GM19324 (cell line): ENCODE data around the gene LRGUK.

Source experiments
- ATAC-seq: cut with Tn5 transposase; IDR thresholded peaks from one replicate; pipeline ENCODE4 v1.9.1; 2021; ENCODE audit warnings: mild to moderate bottlenecking, moderate library complexity; ENCODE audit not compliant: unreplicated experiment, low FRiP score

The LRGUK gene

DNA sequence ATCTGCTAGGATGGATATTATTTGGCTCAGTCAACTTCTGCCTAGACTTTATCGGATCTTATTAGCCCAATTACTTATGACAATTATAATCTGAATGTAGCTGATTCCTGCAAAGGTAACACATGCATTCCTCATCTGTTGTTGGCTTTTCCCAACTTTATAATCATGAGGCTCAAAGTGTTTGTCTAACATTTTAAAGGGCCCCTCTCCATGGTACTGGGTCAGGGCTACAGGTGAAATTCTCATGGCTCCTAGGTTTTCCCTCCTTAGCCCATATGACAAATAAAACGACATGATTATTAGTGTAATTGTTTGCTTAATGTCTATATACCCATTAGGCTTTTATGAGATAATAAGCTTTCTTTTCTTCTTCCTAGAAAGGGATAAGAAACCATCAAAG is 4.2 kb upstream of the LRGUK start:
- no peak for ATAC-seq

DNA sequence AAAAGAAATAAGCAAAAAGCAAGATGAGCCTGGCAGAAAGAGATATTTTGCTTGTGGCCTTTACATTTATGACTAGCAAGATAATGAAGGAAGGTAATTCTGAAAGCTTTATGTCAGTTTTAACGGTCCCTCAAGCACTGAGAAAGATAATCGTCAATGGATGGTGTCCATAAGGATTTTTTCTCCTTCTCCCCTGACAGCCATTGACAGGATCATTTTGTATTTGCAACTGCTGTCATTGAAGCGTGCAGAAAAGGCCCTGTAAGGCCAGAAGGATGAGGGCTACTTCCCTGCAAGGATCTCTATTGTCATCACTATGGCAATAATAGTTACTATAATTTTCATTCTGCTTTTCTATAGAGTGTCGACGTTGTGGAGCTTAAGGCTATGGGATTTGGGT is 994 bp upstream of the LRGUK start:
- no peak for ATAC-seq

DNA sequence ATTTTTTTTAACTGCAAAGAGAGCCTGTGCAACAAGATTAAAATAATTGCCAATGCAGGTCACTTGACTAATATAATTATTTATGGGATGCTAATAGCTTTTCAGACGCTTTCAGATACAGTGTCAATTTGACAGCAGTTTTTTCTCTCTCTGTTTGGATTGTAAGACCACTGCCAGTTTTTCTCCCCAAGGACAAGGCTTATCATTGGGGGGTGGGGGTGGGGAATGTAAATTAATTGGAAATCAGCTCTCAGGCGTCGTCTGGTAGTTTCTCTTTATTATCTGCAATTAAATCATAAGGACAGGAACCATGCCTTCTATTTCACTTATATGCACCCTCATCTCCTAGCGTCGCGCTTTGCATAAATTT is 559 bp upstream of the LRGUK start:
- no peak for ATAC-seq

DNA sequence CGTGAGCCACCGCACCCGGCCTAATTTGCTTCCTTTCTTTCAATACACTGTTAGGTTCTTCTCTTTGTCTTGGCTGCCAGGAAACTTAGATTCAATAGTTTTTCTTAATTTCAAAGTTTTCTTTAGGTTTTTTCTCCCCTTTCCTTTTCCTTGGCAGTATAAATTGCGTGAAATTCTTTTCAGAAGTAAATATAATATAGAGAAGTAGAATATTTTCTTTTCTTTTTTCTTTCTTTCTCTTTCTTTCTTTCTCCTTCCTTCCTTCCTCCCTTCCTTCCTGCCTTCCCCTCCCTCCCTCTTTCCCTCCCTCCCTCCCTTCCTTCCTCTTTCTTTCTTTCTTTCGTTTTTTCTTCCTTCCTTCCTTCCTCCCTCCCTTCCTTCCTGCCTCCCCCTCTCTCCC is 1.7 kb downstream of the LRGUK start:
- ATAC-seq = no peak

DNA sequence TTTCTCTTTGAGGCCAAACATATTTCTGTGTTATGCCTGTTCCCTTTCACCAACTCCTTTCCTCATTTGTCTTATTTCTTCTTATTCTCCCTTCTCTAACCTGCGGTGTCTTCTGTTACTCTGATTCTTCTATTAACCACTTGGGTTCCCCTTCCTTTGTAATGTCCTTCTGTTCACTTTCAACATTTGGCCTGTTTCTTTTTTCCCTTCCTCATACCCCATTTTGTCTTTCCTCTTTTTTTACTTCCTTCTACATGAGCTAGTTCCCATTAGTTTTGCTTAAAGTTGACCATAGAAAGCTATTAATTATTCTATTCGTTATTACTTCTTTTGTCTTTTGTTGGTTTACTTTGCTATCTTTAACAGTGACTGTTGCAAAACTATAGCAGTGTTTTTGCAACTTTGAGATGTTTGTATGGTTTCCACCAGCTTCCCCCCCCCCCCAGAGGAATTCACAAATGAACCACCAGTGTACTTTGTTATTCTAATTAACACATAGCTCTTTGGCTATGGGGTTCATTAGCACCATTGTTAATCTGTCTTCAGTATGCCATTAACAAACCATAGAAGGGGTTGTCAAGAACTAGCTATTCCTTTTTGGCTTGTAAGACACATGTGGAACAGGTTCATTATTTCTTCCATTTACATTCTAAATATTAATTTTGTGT is 2.9 kb downstream of the LRGUK start:
- no peak for ATAC-seq

DNA sequence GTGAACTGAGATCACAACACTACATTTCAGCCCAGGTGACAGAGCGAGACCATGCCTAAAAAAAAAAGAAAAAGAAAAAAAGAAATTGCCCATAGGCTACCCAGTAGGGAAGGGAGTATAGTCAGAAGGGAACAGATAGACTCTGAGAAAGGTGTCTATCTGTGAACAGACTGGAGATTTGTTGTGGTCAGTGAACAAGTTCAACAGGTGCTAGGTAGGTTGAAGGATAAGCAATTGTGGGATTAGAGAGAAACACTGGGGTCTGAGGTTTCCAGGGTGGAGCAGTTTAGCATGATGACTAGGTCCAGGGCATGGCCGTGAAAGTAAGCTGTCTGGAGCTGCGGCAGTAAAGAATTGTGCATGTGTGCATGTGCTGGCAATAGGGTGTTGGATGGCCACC is 6.9 kb downstream of the LRGUK start:
- no peak for ATAC-seq

DNA sequence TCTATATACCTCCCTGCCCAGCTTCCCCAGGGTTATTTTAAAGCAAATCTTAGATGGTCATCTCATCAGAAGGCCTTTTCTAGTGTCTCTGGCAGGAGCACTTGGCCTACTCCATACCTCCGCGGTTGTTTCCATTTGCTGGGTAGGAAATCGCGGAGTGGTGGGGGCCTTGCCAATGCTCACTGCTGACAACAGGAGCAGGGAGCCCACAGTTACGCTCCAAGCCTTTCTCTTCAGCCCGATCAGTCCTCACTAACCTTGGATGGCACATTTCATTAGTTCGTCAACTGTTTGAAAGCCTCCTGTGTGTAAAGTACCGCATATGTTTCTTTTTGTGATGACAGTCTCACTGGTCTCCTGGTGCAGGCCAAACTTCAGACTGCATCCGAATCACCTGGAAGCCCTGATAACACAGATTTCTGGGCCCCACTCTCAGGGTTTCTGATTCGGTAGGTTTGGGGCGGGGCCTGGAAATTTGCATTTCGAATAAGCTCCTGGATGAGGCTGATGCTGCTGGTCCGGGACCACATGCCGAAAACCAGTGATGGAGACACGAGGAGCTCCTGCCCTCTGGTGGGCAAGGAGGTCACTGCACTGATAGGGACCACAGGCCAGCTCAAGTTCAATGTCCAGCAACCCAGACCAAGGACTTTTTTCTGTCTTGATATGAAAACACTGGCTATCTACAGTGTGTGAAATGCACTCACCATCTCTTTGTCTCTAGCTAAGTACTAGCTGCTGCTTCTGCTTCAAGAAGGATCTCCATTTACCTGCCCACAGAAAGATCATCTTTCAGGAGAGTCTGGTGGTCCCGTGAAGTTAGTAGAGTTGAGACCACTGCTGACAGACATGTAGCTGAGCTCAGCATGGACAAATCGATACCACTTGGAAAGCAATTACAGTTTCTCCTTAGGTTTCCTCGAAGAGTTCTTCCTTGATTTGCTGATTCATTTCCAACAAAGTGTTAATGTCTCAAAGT is 14.0 kb downstream of the LRGUK start:
- ATAC-seq = no peak

DNA sequence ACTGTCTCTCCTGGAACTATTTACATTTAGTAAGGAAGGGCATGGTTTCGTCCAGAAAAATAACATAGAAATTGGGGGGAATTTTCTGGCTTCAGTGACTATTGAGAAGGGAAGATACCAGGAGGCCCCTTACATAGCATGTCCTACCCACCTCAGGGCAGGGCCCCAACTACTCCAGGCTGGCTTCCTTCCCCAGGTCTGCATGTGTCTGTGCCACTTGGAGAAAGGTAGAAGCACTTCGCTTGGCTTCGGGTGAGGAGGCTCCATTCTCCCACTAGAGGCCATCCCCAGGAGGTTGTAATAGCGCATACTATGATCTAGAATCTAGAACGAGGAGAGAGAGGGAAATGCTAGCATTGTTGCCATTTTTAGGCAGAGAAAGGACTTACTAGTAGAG is 14.7 kb downstream of the LRGUK start:
- no peak for ATAC-seq

DNA sequence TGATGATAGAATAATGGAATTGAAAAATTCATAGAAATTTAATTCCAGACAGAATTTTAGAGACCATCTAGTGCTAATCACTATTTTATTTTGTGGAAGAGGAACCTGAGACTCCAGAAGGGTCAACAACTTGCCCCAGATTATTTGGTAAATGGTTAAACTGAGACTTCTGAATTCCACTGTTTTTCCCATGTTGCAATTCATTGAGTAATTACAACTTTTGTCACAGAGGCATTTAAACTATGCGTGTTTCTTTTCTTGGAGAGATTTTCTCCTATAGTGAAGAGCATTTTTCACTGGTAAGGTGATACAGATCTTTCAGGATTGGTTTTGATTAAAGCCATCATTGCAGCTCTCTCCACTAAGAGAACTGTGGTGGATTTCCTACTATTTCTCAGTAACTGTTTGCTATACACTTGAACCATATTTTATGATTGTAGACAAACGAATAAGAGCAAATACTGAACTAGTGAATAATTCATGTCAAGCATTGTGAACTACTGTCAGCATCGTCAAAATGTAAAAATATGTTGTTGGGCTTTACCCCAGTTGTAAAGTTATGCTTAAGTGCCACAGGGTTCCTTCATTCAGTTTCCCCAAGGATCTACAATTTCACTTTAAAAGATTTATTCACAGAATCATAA is 26.5 kb downstream of the LRGUK start:
- no peak for ATAC-seq

DNA sequence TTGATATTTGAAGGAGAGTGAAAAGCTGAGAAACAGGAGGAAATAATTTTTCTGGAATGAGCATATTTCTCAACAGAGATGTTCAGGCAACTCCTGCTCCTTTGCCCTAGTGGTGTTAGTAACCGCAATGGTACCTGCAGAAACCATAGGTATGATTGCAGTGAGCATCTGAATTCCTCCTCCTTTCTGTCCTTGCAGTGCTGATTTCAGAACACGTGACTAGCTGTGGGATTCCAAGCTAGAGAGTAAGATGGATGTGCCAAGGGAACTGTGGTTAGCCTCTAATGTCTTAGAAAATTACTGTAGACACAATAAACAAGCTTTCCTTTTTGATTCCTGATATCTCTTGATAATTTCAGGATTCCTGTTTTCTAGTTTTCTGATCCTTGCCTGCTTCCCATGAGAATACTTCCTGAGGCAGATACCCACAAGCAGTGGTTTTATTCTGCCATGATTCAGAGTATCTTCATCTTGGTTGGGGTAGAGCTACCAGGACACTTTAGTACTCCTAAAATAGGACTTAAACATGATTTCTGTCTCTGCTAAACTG is 27.5 kb downstream of the LRGUK start:
- no peak for ATAC-seq

DNA sequence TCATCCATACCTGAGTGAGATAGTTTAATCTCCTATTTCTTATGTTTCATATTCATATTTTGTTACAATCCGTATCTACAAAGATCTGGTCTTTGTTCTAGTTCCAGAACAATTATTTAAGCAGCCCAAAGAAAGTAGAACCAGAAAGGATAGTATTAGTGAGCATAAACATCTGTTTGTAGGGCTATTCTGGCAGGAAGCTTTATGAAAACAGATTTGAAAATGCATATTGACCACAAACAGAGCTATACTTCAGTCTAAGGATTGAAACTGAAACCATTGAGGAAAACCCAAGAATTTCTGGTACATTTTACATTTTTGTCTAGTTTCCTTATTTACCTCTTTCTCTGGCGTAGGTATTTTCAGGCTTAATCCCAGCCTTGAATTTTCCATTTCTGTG is 28.1 kb downstream of the LRGUK start:
- no peak for ATAC-seq

DNA sequence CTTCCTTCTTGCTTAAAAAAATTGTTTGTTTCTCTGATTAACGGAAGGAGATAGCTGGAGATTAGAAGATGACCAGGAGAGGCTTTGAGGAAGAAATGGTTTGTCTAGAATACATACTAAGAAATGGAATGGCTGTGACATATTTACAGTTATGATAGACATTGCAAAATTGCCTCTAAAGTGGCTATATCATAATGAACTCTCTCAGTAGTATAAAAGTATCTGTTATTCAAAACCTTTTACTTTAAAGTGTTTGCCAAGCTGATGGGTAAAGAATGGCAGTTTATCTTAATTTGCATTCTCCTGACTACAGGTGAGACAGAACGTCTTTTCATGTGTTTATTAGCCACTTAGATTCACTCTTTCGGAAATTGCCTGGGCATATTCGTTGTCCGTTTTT is 28.7 kb downstream of the LRGUK start:
- no peak for ATAC-seq

DNA sequence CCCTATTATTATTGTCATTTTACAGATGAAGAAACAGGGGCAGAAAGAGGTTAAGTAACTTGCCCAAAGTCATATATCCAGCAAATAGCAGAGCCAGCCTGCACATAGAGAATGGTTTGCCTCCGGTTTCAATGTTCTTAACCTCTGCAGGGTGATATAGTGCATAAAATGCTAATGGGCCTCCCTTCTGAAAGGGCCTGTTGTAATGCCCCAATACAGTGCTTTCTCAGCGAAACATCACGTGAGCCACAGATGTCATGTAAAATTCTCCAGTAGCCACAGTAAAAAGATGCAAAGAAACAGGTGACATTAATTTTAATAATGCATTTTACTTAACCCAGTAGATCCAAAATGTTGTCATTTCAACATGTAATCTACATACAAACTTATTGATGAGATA is 38.1 kb downstream of the LRGUK start:
- no peak for ATAC-seq

DNA sequence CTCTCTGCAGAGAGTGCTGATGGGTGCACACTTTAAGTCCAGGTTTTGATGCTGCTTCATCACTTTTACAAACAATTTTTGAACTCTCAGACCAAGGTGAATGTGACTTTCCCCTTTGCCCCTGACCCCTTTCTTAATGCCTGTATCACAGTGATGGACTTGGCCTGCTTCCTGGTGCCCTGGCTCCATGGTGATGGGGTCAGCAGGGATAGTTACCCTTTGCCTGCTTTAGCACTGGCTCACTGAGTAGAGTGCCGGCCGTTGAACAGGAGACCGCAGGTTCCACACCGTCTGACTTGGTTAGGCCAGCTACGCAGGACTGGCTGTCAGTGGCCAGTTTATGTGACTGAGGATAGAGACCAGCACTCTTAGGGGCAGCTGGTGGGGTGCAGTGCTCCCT is 40.1 kb downstream of the LRGUK start:
- ATAC-seq = no peak

DNA sequence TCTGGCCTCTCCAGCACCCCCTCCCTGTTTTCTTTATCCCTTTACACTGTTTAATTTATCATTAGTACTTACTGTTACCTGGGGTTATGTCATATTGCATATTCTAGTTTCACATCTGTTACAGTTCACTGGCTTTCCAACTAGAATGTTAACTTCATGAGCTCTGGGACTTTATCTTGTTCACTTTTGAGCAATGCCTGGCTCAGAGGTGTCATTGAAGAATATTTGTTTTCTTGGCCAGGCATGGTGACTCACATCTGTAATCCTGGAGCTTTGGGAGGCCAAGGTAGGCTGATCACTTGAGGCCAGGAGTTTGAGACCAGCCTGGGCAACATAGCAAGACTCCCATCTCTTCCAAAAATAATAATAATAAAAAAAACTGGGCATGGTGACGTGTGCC is 40.7 kb downstream of the LRGUK start:
- no peak for ATAC-seq

DNA sequence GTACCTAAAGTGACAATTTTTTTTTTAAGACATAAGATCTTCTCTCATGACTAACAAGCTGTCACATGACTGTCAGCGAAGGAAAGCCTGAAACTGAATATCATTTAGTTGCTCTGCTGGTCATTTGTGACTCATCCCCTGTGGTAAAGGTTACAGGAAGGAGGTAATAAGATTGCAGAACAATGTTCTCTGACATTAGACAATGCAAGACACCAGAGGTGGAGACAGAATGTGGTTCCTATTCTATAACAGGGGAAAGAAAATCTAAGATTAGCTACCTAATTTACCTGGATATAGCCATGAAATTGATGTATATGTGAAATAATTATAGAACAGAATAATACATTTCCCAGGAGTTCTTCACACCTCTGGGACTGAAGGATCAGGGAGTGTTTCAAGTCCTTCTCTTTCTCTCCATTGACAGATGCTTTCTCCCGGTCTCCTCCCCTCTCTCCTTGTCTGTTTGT is 47.7 kb downstream of the LRGUK start:
- ATAC-seq = peak; percentile 65

DNA sequence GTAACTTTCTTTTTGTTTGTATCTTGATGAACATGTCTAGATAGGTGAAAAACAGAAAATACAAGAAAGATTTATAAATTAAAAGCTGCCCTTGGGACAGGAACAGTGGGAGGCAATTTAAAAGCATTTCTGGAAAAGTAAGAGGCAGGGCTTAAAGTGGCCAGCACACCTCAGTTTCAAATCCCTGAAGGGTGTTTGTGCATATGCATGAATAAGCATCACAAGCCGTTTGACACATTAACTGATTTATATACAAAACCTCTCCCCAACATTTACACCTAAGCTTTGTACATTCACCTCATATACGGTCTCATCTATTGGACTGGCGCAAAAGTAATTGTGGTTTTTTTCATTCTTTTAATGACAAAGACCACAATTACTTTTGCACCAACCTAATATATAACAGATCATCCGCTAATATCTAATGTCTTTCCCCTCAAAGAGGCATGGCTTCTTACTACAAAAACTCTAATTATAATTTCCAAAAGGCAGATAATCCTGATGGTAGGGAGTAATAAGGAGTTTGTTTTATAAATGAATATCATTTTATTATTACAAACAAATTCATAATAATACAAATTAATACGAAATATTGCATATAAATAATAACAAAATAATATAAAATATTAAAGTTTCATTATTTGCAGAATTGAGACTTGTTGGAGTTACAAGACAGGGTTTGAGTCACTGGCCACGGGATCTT is 48.3 kb downstream of the LRGUK start:
- no peak for ATAC-seq

DNA sequence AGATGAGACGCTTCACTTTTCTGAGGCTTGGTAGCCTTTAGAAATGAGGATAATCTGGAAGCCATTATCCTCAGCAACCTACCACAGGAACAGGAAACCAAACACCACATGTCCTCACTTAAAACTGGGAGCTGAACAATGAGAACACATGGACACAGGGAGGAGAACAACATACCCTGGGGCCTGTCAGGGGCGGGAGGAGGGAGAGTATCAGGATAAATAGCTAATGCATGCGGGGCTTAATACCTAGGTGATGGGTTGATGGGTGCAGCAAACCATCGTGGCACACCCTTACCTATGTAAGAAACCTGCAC is 48.9 kb downstream of the LRGUK start:
- no peak for ATAC-seq

DNA sequence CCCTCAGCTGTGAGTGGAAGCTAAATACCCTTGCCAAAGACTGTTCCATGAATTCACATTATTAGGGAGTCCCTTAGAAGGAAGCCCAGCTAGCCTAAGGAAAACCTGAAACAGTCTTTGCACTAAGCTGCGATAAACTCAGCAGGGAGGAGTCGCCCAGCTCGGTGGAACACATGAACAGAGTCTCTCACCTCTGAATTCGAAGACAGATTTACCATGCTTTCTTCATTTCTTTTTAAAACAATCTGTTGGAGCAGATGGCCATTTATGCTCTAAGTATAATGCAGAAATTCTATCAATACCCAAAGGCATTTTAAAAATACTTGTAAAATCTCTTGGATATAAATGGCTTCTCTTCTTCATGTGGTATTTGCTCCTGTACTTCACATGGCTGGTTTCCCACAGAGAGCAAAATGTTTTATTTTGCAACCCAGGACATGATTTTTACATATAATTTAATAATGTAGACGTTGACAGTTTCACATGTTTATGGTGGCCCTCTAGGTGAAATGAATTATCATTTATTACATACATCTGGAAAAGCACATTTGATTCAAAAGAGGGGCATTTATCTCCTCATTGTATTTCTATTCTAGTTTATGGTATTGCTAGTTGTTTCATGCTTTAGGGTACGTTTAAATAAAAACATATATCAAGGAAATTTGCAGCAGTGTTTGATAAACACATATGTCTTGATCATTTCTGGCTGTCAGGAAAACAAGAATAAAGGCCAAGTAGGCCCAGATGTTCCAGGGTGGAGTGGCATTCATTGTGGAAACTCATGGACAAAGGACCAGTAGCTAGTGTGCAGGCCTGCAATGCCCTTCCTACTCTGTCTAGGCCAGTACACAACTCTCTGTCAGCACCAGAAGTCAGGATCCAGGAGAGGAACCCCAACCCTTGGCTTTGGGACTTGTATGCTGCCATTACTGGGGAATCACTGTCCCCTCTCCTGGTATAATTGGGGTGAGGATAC is 52.2 kb downstream of the LRGUK start:
- no peak for ATAC-seq

DNA sequence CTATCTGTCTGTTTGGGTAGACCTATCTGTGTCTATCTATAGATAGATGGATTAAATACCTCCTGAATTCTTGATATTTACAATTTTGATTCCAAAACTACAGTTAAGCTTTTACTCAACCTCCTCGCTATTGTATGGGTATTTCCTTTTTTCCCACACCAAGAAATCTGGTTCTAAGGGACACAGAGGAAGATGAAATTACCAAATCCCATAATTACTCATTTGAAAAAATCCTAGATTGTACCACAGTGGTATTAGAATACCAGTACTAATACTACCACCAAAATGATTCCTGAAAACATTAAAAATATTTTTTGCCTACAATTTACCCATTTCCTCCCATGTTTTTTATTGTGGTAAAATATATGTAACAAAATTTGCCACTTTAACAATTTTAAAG is 53.2 kb downstream of the LRGUK start:
- ATAC-seq = no peak
